Activated CD8-positive, alpha-beta memory T cell treated with anti-CD3 and anti-CD28 coated beads for 36 hours (primary cell): ENCODE measurements around the gene CCS. TPM values are rescaled to one million over a fixed set of nuclear protein-coding genes. Genes with fewer than 3 reads are reported as not detected.

Experiments used
- CTCF ChIA-PET: fragments of 350-600 bp; sonication (Branson Sonifier 250); formaldehyde crosslinking; loops from one replicate; lab custom pipeline; 2021; ENCODE audit warnings: antibody characterized with exemption; lab: Charles Lee
- POLR2A ChIA-PET: fragments of 350-600 bp; sonication (Branson Sonifier 250); formaldehyde crosslinking; loops from one replicate; lab custom pipeline; 2021; ENCODE audit warnings: antibody characterized with exemption; lab: Charles Lee
- total RNA-seq, 2 experiments: library from RNA; stranded (reverse); gene quantifications; one replicate each; pipeline ENCODE4 v1.2.3, GENCODE V29; 2021

Gene CCS, protein sequence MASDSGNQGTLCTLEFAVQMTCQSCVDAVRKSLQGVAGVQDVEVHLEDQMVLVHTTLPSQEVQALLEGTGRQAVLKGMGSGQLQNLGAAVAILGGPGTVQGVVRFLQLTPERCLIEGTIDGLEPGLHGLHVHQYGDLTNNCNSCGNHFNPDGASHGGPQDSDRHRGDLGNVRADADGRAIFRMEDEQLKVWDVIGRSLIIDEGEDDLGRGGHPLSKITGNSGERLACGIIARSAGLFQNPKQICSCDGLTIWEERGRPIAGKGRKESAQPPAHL
- total RNA-seq: 10 to 100 TPM; 24.6 to 25.4 TPM

DNA sequence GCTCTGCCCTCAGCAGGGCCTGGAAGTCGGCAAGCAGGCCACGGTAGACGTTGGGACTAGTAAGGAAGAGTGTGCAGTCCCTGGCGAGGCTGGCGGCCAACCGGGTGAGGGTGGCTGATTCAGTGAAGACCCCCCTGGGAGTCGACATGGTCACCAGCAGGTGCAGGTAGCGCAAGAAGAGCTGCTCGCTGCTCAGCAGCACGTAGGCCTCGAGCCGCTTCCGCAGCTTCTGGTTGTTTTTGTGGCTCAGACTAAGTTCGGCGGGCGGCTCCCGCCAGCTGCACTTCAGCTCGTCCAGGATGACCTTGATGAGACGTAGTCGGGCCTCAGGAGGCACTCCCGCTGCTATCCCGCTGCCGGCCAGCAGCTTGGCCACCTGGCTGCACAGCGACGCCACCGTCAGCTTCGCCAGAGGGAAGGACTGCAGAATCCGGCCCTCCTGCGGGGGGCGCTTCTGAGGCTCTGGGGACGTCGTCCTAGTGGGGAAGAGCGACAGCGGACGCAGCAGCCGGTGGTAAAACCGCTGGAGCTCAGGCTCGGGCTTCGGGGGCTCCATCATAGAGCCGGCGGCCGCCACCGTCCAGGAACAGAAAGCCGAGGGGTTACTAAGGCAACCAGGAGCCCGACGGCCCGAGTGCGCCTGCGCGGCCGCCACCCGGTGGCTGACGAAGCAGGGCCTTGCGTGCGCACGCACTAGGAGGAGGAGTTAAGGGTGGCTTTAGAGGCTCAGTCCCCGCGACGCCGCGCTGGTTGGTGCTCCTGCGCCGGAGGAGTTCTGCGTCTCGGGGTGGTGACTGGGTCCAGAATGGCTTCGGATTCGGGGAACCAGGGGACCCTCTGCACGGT lies at the start of gene CCS, which contains the start of gene CCDC87:
TSS of gene CCS (plus strand) at position 729 of the 846 bp plus-strand sequence. CDS start at position 806, 77 bp downstream.
TSS of gene CCDC87 (minus strand) at position 607 of the 846 bp plus-strand sequence. CDS start at position 559, 48 bp downstream.
- POLR2A ChIA-PET: interaction anchor here (0.6 to 1.7 kb wide), 6 partner anchors 23 to 512 kb away, joined by 3 to 7 read pairs (median 5); partner anchors contain the start of genes RBM4 and RBM4B

DNA sequence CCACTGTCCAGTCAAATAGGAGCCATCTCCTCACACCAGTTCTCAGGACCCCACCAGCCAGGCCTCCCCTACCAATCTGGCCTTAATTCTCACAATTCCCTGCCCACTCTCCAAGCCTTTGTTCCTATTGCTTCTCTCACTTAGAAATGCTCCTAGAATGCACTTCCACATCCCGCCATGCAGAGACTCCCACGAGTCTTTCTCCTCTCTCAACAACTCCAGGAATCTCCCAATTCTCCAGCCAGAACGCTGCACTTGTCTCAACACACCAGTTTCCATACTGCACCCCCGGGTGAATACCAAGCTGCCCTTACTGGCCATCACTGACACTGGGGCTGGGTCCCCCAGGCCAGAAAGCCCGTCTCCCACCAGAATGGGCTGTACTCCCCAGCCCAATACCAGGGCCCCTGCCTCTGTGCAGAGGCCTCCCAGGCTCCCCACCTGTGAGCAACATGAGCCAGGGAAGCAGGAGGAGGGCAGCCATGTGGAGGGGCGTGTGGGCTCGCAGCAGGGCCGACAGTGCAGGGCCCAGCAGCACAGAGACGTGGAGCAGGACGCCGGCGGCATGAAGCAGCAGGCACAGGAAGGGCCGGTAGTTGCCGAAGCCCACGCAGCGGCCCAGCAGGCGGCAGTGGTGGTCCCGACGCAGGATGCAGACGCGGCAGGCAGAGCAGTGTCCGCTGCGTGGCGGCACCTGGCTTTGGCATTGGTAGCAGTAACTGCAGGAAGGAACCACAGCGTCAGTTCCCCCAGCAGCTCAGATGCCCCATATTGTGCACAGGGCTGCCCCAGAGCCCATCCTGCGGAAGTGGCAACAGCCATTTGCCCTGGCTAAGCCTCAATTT lies 49.5 kb upstream of the CCS start:
- ChIA-PET CTCF (interaction anchor here (1.0 to 3.9 kb wide), 3 partner anchors 9 to 135 kb away, joined by 4 to 18 read pairs (median 5); partner anchors contain the start of gene RBM4B), POLR2A (no interaction called here)

More for the DNA sequence above, at the start of gene CCS, which contains the start of gene CCDC87:
- CTCF ChIA-PET: interaction anchor here (0.7 to 5.1 kb wide), 5 partner anchors 11 to 153 kb away, joined by 3 to 31 read pairs (median 4); partner anchors contain the start of gene RBM4B

DNA sequence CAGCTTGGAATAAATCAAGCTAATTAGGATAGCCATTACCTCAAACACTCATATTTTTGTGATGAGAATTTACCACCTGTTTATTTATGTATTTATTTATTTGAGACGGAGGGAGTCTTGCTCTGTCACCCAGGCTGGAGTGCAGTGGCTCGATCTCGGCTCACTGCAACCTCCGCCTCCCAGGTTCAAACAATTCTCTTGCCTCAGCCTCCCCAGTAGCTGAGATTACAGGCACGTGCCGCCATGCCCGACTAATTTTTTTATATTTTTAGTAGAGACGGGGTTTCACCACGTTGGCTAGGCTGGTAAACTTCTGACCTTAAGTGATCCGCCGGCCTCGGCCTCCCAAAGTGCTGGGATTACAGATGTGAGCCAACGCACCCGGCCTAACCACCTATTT lies 48.0 kb upstream of the CCS start:
- ChIA-PET POLR2A (interaction anchor here (1.1 to 1.5 kb wide), 2 partner anchors 65 to 94 kb away, joined by 4 to 8 read pairs; partner anchors contain the start of genes DPP3 and RBM4), CTCF (interaction anchor here (1.1 to 3.9 kb wide), 3 partner anchors 12 to 133 kb away, joined by 3 to 18 read pairs (median 9); partner anchors contain the start of genes CTSF and RBM4B)

DNA sequence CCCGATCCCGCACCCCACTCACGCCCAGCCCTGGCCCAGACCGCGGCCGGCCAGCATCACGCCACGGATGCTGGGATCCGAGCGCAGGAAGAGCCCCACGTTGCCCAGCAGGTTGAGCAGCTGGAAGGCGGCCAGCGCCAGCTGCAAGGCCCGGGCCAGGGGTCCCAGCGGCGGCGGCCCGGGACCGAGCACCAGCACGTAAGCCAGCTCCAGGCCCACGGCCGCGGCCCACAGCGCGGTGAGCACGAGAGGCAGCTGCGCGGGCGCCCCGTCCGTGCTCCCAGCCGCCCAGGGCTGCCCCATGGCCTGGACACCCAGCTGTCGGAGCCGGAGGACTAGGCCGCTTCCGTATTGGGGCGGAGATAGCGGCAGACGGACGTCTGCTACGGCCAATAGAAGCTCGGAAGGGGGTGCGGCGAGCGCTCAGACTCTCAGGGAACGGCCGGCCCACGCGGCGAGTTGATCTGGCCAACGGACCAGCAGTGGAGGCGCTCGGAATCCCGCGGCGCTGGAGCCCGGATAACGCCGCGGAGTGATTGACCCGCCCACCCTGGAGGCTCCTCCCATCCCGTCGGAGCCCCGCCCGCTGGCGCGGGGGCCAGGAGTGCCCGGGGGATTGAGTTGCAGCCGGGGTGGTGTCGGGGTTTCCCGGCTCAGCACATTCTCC lies 47.2 kb upstream of the CCS start, which contains the start of gene ZDHHC24:
TSS of gene ZDHHC24 (minus strand) at position 348 of the 667 bp plus-strand sequence. CDS start at position 303, 45 bp downstream.
- CTCF ChIA-PET: interaction anchor here (1.1 to 3.9 kb wide), 5 partner anchors 13 to 132 kb away, joined by 3 to 18 read pairs (median 3); partner anchors contain the start of genes CTSF, MRPL11 and RBM4B
- POLR2A ChIA-PET: interaction anchor here (0.6 to 2.0 kb wide), 11 partner anchors 9 to 858 kb away, joined by 3 to 8 read pairs (median 4); partner anchors contain the start of genes BBS1, CTSF, DPP3 and NPAS4

DNA sequence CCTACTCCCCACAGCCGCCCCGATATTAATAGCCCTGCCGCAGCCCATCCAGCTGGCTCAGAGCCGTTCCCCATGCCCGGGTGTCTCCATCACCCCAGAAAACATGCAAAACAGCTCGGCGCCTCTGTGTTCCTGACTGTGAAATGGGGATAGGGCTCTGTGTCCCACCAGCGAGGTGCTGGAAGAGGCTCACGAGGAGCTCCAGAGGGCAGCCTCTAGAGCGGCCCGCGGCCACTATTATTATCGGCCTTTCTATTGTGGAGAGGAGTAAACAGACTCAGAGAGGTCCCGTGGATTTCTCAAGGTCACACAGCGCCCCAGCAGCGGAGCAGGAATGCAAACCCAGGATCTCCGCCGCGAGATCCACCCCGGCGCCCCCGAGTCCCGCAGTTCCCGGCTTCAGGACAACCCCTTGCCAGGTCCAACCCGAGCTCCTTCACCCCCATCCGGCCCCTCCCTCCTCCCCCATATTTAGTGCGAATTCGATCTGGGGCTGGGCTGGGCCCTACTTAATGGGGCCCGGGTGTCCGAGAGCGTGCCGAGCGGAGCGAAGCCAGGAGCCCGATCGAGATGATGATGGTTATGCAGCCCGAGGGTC lies 46.5 kb upstream of the CCS start, which contains the start of gene ACTN3:
TSS of gene ACTN3 (plus strand) at position 536 of the 598 bp plus-strand sequence. CDS start at position 571, 35 bp downstream.
- POLR2A ChIA-PET: interaction anchor here (0.6 to 2.0 kb wide), 11 partner anchors 9 to 857 kb away, joined by 3 to 8 read pairs (median 4); partner anchors contain the start of genes BBS1, CTSF, DPP3 and NPAS4
- CTCF ChIA-PET: interaction anchor here (0.7 to 3.9 kb wide), 6 partner anchors 13 to 131 kb away, joined by 3 to 18 read pairs (median 3); partner anchors contain the start of genes CTSF, MRPL11 and RBM4B

DNA sequence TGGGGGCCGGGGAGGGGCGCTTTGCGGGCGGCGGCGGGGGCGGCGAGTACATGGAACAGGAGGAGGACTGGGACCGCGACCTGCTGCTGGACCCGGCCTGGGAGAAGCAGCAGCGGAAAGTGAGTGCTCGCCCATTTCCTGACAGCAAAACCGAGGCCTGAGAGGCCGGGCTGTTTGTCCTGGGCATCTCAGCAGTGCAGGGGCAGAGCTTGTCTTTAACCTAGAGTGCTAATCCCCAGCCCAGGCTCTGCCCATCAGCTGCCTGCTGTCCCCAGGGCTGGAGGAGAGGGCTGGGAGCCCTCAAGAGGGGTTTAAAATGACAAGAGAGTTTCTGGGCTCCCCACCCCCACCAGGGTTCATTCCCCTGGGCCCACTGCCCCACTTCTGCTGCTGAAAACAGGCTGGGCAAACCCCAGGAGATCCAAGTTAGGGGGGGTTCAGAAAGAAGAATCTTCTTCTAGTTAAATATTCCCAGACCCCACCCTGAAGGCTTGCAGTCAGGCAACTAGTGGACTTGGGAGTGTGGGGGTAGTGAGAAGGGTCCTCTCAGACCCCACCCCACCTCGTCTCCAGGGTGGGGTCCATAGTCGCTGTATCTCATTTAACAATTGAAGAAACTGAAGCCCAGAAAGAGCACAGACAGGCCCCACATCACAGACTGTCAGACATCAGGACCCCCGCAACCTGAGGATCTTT lies 45.9 kb upstream of the CCS start:
- ChIA-PET POLR2A (interaction anchor here (1.1 to 2.0 kb wide), 3 partner anchors 14 to 70 kb away, joined by 4 to 5 read pairs (median 4); partner anchors contain the start of genes CTSF and RBM14), CTCF (interaction anchor here (0.7 to 3.9 kb wide), 5 partner anchors 21 to 131 kb away, joined by 3 to 18 read pairs (median 3); partner anchors contain the start of genes CTSF, MRPL11 and RBM4B)

DNA sequence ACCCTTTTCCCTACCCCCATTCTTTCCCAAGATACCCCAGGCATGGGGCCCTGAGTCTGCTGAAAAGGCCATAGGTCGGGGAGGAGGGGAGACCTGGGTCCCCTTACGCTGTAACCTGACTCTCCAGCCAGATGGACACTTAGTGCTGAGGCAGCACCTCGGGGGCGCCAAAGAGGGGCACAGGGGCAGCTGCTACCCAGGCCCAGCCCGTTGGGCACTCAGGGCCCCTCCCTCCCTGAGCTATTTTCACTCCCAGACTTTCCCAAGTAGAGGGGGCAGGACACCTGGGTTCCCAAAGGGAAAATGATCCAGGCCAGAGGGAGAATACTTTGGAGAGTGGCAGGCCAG lies 45.3 kb upstream of the CCS start:
- ChIA-PET POLR2A (interaction anchor here (1.7 to 2.0 kb wide), 2 partner anchors 14 to 21 kb away, joined by 4 to 5 read pairs; partner anchors contain the start of gene CTSF), CTCF (interaction anchor here (1.1 to 2.8 kb wide), 3 partner anchors 20 to 130 kb away, joined by 3 to 9 read pairs (median 3); partner anchors contain the start of genes CTSF and RBM4B)

DNA sequence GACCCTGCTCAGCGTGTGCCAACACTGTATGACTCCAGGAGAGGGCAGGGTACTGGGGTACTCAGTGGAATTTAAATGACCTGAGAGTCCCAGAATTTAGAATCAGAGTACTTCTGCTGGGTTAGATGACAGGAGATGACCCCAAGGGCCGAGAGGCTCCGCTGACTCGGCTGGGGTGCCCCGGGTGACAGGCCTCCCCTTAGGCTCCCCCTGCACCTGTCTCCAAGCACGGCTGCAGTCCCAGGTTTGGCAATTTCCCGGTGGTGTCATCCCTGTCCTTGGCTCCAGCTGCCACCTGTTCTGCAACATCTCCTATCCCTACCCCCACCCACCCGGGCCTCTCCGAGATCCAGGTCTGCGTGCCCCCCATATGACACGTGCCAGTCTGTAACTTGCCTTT lies 44.9 kb upstream of the CCS start:
- CTCF ChIA-PET: interaction anchor here (0.8 to 1.1 kb wide), 2 partner anchors 14 to 129 kb away, joined by 3 read pairs; partner anchors contain the start of gene RBM4B
- POLR2A ChIA-PET: no interaction called here

DNA sequence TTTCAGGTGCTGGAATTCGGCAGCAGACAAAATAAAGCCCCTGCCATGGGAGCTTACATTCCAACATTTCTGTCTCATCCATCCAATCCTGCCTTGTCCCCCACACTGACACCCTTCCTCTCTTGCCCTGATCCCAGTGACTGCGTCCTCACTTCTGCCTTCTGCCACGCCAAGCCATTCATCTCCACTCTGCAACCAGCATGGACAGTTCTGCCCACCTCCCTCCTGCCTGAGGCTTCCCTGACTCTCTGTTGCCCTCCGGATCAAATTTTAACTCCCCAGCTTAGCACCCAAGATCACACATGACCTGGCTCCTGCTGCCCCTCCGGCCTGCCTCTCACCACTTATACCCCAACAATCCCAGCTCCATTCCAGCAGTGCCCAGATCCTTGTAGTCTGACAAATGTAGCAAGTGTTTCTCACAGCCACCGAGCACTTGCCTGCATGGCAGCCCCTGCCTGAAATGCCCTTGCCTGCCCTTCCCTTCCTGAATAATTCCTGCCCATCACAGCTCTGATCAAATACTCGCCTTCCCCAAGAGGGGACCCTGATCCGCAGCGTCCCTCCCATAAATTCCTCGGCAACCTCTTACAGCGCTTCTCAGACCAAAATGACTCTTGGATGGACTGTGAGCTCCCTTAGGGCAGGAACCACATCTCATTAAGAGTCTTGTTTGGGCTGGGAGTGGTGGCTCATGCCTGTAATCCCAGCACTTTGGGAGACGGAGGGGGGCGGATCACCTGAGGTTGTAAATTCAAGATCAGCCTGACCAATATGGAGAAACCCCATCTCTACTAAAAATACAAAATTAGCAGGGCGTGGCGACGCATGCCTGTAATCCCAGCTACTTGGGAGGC lies 44.0 kb upstream of the CCS start:
- POLR2A ChIA-PET: no interaction called here
- CTCF ChIA-PET: interaction anchor here (0.6 to 1.1 kb wide), 4 partner anchors 13 to 653 kb away, joined by 3 read pairs; partner anchors contain the start of gene RBM4B

DNA sequence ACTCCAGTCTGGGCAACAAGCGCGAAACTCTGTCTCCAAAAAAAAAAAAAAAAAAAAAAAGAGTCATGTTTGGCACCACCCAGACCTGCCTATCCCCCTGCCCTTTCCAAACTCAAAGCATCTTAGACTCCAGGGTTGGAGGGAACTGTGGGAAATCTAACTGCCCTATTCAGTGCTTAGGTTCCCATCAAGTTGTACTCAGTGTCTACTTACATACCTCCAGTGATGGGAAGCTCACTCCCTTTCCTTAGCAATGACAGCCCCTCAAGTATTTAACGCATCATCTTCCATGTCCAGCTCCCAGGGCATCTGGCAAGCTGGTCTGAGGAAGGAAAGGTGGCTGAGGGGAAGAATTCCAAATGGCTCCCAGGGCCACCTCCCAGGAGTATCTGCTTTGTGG lies 43.3 kb upstream of the CCS start:
- POLR2A ChIA-PET: interaction anchor here (0.7 kb wide), 1 partner anchor 699 kb away, joined by 4 read pairs; no protein-coding TSS in a partner anchor
- CTCF ChIA-PET: interaction anchor here (0.7 kb wide), 1 partner anchor 130 kb away, joined by 3 read pairs; no protein-coding TSS in a partner anchor

DNA sequence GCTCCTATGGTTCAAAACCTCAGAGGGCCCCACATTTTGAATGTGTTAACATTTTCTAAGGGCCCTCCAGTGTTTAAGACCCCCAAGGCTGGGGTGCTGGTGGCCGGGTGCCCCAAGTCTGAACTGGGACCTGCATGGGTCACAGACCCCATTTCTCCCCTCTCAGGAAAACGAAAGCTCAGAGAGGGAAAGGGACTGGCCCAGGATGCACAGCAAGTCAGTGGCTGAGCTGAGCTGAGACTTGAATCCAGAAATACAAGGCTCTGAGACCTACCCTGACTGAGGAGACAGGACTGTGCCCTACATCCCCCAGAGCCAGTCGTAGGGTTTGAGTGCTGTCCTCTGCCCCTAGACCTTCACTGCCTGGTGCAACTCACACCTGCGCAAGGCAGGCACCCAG lies 42.1 kb upstream of the CCS start:
- CTCF ChIA-PET: no interaction called here
- POLR2A ChIA-PET: no interaction called here

DNA sequence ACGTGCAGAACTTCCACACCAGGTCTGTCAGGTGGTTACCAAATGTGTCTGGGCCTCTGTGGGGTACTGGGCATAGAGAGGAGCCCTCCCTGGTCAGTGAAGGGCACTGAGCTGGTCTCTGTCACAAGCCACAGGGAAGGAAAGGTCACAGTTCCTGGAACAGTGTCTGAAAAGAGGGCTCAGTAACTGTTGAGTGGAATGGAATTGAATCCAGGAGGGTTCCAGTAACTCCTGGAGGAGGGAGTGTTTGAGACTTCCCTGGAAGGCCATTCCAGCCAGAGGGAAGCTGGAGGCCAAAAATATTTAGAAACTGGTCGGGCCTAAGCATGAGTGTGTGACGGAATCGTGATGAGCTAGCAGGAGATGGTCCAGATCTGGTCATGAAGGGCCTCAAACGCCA lies 38.4 kb upstream of the CCS start:
- POLR2A ChIA-PET: no interaction called here
- CTCF ChIA-PET: no interaction called here

DNA sequence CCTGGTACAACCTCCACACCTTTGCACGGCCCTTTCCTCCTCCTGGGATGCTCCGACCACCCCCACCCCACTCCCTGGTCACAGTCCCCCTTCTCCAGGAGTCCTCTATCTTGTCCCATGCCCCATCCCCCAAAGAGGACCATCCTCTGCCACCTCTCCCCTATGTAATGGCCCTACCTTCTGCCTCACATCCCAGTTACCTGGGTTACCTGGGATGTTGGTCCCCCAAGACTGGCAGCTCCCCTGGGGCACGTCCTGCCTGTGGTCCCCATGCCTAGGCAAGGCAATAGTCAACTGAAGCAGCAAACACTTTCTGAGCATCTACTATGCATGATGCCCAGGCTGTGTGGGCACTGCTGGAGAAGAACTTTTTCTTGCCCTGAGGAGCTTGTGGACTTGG lies 37.6 kb upstream of the CCS start:
- ChIA-PET POLR2A (no interaction called here), CTCF (no interaction called here)

DNA sequence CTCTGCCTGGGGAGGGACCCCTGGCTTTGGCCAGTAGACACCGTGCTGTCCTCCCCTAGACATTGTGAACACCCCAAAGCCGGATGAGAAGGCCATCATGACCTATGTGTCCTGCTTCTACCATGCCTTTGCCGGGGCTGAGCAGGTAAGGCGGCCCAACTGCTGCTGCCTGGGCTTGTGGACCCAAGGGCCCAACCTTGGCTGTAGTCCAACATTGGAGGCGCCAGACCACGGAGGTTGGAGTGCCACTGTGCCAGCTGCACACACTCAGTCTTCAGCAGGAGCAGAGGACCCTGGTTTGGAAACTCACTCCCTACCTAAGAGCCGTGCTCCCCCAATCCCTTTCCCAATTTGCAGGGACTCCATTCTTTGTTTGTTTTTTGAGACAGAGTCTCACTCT lies 36.9 kb upstream of the CCS start:
- POLR2A ChIA-PET: no interaction called here
- CTCF ChIA-PET: no interaction called here

DNA sequence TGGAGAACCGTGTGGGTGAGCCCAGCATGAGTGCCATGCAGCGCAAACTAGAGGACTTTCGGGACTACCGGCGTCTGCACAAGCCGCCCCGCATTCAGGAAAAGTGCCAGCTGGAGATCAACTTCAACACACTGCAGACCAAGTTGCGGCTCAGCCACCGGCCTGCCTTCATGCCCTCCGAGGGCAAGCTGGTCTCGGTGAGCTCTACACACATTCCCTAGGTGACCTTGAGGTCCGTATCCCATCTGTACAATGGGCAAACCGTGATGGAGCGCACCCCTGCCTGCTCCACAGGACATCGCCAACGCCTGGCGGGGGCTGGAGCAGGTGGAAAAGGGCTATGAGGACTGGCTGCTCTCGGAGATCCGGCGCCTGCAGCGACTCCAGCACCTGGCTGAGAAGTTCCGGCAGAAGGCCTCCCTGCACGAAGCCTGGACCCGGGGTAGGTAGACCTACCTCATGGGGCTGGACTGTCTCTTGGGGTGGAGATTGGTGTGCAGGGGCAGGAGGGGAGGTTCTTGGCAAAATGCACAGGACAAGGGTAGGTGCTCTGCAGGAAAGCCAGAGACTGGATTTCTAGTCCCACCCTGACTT lies 35.2 kb upstream of the CCS start:
- ChIA-PET POLR2A (no interaction called here), CTCF (no interaction called here)
